GM19238 (cell line): ENCODE results near the gene PAX6.

ENCODE experiments used
- DNase-seq: peaks from one replicate; pipeline ENCODE4 v3.0.0; 2011; ENCODE audit warnings: low spot score; ENCODE audit not compliant: insufficient read length

PAX6 gene

DNA sequence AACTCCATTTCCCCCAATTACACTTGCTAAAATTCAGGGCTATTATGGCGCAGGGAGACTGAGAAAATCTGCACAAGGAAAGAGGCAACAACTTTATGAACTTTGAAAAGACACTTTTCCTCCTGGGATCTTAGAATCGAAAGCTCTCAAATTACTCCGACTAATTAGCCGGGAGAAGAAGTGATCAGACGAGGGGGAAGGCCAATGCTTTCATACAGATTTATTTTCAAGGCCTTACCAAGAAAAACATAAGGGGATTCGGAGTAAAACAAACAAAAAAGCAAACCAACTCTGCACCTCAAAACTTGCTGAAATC is 1.6 kb downstream of the PAX6 start:
- no peak for DNase-seq

DNA sequence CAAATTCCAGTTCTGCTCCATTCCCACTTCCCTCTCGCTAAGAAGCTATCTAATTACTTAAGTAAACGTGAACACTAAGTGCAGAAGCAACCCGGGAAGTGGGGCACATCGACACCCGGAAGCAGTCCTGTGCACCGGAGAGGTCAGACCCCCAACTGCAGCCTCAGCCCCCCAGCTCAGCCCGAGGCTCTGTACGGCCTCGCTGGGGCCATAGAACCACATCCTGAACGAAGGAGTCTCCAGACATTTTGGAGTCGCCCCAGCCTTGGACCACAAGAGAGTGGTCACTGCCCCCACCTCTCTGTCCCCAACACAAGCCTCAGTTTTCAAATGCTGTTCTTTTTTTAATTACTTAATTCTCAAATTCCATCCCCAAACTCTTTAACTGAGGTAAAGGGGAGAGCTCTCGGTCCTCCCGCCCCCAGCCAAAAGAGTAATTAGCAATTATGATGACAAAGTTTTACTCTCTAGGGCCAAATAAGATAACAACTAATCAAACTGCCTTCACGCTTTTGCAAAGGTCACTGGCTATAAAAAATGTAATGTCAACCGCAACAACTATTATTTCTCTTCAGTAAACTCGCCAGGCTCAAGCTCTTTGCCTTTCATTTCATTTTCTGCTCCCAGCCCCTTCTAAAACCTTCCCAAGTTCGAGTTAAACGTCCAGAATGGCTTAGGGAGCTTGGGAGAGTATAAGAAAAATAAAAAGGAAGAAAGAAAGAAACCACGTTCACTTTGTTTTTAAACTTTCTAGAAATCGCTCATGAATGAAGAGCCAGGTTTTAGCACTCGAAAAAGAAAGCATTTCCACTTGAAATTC is 2.2 kb downstream of the PAX6 start:
- no peak for DNase-seq

DNA sequence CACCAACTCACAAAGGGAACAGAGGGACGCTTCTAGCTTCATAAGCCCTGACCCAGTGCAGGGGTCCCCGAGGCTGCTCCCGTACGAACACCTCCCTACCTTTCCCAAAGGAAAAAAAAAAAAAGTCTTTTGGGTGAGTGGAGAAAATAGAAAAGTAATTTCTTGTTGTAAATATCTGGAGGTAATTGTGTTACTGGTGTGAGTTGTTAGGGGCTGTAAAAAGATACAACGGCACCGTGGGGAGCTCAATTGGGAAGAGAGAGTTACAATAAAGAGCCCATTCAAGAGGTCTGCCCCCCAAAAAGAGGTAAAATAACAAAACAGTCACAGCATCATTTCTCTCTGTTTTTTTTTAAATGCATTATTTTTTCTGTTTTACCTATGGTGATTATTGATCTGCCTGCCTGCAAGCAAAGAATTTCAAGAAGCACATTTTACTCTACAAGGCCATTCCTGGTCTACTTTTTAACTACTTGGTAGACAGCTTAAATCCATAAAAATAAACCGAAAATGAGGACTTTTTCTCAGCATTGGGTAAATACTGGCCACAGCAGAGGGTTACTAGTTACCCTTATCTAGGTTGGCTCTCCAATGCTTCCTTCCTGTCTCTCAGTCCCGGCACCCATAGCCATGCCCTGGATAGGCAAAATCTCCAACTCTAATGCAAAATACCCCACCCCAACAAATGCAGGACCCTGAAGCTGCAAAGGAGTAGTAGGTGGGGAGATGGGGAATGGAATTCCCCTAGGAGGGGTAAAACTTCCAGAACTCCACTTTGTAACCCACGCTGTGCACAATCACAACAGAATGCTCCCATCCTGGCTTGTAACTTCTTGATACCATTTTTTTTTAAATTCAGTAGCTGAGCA is 3.1 kb downstream of the PAX6 start:
- no peak for DNase-seq

DNA sequence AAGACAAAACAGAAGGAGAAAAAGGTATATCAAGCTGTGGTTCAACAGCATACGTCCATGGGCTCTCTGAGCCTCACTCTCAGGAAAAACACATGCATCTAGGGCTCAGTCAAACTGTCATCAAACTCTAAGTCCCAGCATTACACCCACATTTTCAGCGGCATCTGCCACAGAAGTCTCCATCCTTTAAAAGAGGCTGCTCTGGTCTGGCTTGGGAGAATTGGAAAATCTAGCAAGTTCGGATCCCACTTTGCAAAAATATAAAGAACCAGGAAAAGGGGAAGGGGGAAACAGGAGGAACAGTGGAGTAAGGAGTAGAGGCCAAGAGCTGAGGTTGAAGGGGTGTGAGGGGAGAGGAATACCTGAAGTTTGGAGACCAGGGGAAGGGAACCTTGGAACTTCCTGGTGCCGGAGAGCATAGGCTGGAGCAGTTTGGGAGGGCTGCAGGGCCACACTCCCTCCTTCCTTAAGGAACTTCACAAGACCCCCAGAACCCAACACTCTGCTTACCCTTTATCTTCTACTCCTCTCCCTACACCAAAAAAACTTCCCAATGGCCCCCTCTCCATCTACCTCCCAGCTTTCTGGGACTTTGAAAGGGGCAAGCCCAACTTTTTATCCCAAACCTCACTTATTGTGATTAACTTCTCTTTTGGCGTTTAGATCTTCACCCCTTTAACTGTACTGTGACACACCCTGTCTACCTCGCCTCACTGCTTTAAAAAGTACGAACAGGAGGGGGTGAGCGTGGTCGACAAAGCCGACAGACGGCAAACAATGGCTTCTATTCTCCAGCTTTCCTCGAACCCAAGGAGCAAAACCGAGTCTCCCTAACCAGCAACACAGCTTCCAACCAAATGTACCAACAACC is 4.0 kb downstream of the PAX6 start:
- DNase-seq, result no peak

DNA sequence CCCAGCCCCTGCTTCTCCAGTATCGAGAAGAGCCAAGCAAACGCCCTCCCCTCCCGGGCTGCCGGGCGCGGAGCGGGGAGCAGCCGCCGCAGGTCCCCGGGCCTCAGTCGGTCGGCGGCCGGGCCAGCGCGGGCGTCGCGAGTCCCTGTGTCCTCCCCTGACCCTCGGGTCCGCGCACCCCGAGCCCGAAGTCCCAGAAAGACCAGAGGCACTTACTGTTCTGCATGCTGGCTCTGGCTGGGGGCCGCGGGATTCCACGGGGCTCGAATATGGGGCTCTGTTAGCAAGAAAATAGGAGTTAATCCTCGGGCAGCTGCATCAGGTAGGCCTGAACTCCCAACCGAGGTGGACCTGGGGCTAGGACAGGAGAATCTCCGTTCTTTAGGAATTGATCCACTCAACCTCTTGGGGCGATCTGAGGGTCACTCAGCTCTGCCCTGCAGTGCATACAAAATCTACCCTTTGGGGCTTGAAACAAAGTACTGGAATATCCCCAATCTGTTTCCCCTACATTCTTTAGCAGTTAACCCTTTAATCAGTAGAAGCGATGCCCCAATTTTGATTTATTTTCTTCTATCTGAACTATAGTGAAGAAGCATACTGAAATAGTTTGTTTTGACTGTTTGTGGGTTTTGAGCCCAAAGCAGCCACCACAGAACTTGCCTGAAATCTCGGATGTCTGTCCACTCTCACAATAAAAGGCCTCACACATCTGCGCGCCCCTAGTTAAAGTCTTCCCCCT is 4.8 kb downstream of the PAX6 start:
- DNase-seq, result no peak

DNA sequence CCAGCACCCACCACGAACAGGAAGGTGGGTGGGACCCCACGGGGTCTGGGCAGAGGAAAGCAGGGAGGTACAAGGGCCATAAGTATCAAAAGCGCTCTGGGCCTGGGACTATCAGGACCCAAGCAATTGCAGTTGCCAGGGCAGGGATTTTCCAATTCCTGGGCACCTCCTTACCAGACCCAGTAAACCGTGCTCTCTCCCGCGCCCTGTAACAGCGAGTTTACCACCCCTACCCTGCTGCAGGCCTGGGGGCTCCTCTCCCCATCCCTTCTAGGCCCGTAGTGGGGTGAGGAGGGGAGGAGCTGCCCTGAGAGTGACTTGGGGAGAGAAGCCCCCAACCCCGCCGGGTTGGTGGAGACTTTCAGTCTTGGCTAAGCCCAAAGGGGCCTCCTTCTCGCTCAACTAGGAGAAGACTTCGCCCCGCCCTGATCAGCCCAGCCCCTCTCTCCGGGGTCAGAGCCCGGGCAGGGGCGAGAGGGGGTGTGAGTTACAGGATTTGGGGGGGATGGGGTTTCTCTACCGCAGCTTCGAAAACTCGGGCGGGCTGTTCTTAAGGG is 5.4 kb downstream of the PAX6 start:
- no peak for DNase-seq

DNA sequence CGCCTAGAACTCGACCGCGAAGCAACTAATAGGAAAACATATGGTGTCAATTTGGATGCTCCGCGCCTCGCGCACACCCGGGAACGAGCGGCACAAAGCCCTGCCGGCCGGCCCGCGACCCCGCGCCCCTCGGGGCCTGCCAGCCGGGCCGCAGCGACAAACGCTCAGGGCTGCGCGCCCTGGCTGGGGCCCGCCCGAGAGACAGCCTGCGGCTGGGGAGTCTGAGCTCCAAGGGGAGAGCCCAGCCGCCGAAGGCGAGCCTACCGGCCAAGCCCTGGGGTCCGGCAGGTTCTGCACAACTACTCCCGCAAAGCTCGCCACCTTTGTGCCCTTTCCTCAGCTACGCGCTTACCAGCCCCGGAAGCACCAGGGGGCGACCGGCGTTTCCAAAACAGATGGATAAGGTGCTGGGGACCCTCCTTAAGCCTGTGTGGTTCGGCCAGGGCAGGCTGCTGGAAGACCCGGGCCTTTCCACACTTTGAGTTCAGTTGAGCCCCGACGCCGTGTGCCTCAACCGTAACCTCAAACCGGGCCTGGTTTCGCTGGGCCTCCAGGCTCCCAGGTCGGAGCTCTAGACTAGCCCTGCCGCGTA is 6.0 kb downstream of the PAX6 start:
- no peak for DNase-seq

DNA sequence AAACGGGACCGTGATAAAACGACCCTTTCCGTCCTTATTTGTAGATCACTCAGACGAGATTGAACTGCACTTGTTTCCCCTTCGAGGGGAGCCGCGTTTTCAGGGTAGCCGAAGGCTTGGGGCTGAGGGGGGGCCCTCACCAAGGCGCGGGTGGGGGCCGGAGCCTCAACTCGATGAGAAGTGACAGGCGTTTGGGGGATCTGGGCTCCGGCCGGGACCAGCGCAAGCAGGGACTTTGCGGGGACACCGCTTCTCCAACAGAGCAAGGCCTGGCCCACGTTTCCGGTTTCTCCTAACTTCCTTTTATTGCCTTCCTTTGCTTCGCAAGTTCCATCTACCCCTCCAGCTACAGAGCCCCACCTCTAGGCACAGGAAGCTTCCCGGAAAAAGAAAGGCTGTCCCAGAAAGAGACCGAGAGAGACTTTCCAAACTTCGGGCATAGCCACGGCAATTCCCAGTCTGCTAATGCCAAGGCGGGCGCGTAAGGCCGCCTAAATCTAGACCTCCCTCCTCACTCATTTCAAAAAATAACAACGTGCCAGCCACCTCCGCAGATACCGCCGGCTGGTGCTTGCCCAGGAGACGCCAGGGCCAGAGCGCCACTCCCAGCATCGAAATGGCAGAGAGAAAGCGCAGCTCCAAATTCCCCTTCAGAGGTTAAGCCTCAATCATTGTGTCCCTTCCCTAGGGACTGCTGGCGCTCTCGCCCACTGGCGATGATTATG is 6.6 kb downstream of the PAX6 start:
- DNase-seq, result no peak

DNA sequence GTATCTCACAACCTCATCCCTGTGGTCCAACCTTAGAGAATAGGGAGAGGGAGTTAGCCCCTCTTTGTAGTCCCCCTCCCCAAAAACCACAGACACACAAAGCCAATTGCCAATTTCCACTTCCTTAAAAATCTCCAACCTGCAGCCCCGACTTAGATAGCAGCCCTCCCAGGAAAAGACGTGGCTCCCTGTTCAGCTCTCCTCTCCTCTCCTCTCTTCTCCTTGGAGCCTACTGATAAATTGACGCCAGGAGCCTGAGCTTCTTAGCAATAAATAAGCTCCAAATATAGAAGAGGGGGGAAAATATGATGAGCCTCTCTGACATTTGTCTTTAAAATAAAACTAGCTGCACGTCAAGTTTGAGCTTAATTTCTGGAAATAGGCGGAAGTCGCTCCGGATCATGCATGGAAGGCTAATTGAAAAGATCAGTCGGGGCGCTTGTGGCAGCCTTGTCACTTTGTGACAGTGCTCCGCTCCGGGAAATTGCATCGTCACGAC is 7.3 kb downstream of the PAX6 start:
- DNase-seq, result no peak

DNA sequence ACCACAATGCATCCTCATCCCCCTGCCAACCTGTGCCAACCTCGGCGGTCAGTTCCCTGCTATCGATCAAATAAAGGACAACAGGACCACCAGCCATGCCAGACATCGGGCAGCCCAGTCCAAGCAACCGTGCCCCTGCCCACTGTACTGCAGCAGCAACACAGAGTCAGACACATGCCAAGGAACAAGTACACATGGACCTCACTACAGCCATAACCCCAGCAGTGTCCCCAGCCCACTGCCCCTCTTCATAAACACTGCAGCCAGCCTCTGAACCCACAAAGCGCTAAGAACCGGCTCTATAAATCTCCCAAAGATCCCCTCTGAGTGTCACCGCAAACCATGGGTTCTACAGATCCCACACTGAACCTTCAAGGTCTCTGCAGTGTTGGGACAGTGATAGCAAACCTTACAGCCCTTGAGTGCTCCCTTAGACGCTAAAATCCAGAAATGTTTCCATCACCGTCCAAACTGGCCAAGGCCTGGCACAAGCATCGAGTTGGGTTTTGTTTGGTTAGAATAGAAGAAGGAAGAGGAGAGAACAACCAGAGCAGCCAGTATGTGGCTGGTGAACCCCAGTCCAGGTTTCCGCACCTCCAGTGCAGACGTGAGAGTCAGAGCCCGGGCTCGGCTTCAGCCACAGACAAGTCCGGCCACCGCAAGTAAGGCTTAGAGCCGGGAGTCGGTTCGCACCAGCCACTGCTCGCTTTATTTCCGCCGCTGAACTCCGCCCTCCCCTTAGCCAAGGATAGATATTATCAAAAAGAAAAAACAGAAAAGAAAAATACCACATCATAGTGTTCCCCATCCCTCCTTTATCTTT is 7.9 kb downstream of the PAX6 start:
- no peak for DNase-seq

DNA sequence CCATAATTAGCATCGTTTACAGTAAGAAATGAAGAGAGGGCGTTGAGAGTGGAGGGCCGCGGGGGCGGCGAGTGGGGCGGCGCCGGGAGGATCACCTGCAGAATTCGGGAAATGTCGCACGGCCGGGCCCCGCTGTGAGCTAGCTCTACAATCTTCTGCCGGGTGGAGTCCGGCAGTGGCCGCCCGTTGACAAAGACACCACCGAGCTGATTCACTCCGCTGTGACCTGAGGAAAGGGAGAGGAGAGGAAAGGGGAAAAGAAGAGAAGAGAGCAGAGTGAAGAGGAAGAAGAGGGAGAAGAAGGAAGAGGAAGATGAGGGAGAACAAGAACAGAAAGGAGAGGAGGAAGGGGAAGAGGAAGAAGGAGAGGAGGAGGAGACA is 8.5 kb downstream of the PAX6 start:
- no peak for DNase-seq

DNA sequence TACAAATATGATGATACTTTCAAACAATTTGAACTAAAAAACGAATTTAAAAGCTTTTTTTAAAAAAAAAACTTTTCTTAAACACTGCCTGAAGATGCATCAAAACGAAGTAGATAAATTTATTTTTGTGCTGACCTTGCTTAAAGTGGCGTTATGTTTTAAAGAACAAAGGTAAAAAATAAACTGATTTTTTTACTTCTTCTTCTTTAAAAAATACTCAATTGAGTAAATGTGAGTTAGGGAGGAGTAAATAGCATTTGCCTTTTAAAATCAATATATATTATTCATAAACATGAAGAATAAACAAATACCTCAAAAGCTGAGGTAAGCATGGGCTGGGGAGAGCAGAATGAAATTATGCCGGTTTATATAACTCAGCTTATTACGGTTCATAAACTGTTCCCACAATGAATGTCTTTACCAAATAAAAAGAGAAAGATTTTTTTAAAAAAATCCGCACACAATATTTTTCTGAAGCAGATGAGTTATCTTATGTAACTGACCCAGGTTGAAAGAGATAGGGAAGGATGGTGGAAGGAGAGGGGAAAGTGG is 9.0 kb downstream of the PAX6 start:
- DNase-seq, result no peak

DNA sequence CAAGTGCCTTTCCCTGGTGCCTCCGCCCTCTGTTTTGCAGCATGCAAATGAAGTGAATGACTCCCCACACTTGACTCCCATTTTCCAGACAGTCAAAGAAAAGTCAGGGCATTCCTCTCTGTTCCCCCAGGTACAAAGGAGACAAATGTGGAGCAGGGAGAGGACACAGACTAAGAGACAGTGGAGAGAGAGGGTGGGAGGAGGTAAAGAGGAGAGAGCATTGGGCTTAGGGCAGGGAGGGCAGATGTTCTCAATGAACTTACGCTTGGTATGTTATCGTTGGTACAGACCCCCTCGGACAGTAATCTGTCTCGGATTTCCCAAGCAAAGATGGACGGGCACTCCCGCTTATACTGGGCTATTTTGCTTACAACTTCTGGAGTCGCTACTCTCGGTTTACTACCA is 9.8 kb downstream of the PAX6 start:
- DNase-seq, result no peak

DNA sequence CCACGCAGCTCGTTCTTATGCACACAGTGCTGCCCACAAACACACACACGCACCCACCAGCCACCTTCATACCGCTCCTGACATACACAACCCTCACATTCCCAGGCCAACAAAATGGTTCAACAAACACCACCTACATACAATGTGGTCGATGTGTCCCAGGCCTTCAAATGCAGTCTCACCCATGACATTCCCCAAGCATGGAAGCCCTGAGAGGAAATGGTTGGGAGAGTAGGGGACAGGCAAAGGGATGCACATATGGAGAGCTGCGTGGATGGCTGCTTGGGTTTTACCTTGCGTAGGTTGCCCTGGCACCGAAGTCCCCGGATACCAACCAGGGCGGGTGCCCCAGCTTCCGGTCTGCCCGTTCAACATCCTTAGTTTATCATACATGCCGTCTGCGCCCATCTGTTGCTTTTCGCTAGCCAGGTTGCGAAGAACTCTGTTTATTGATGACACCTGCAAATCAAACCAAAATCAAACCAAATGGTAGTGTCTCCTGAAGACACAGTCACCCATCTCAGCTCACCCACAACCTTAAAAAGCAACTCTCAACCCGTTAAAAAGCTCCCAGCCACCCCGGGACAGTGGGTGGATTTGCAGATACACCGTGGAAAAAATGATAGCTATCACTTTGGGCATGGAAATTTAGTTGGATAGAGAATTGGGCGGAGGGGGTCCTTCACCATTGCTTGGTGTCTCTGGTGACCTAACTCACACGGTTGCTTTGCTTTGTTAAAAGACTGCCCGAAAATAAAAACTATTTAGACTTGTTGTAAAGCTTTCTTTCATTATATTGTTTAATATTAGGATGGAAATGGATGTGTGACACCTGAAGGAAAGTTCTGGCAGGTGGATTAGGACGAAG is 10.5 kb downstream of the PAX6 start:
- DNase-seq, result no peak

DNA sequence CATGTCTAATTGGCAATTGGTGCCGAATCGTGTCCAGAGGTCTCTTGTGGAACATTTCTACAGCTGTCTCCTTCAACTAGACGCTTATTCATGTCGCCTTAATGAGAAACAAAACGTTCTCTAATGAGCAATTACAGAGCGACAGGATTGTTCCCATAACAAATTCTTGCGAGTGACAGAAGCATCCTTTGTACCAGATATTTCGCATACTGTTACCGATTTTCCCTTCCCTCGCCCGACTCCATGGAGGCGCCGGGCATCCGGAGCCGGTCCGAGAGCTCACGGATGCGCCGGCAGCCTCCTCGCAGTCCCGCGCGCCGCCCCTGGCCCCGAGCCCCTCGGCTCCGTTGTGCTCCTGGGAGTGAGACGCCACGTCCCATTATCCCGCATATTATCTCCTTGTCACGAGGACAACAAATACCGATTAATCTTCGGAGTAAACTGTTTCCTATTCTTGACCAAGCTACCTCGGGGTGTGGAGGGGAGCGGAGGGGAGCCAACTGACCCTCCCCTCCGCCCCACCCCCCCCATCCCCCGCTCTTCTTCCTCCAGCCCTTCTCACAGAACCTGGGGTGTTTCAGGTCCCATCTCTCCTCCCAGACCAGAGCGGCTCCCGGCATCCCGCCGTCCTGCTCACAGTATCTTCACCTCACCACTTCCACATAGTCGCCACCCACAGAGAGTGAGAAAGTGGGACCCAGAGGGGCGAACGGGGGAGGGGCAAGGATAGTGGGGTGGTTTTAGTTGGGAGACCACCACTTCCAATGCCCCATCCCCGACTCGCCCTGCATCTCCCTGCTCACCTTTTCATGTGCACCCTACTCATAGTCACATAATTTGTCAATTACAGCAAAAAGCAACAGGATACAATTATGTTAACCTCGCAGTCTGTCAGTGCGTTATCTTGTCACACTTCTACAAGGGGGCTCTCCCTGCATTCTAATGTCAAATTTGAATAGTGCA is 11.4 kb downstream of the PAX6 start:
- DNase-seq, result no peak
